Pulmonary artery endothelial cell (primary cell): ENCODE results near the gene GPHA2. TPM values are rescaled to one million over a fixed set of nuclear protein-coding genes. Genes with fewer than 3 reads are reported as not detected.

ENCODE experiments used
- DNase-seq: peaks from one replicate; pipeline ENCODE4 v3.0.0-alpha.2; 2011; ENCODE audit warnings: low read depth, low spot score
- total RNA-seq: library from RNA; depleted of rRNA; stranded (reverse); fragments of >200 nt; gene quantifications from 2 replicates; pipeline ENCODE4 v1.2.3, GENCODE V29; 2014

GPHA2 gene
- total RNA-seq, 1 donor from 2014 or later = not detected

GRCh38 chr11:64910451-64911093 lies 25.1 kb downstream of the GPHA2 start:
- no peak for DNase-seq

GRCh38 chr11:64909653-64910343 lies 25.9 kb downstream of the GPHA2 start:
- no peak for DNase-seq

- no peak for DNase-seq
Observed at GRCh38 chr11:64908766-64909165, 26.9 kb downstream of the GPHA2 start.

DNA sequence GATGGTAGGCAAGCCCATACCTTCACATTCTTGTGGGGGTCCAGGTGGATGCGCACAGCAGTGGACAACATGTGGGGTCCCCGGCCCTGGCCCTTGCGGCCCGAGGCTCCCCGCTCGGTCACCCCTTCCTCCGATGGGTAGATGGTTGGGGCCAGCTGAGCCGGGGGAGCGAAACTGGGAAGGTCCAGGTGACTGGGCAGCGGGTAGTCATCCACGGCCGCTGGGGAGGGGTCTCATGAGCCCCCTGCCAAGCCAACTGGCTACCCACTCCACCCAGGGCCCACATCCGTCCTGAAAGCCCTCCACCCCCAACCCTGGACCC lies 29.4 kb downstream of the GPHA2 start:
- no peak for DNase-seq

DNA sequence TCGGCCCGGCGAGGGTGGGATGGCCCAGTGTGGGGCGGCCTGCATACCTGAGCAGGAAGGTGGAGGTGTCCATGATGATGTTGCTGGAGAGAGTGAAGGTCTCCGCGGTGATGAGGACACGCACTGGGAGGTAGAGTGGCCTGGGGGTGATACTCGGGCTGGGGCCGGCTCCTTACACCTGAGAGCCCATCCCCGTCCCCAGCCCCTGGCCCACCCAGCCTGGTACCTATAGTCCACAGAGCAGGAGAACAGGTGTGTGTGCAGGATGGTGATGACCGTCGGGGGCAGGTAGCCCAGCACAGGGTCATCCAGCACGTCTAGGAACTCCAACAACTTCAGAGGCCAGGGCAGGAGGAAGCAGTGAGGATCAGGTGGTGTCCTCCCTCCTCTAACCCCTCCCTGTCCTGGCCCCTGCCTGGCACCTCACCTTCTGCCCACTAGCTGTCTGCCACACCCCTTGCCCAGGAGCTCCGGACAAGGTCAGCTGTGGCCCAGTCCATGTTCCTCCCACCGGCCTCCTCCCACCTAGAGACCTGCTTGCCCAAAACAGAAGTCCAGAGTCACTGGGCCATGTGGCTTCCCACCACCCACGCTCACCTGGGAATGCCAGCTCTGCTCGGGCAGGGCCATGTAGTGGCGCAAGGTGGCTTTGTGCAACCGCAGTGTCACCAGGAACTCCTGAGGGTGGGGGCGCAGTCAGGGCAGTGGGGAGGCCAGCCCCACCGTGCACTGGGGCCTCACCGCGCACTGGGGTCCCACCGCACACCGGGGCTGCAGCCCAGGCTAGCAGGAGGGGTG lies 30.0 kb downstream of the GPHA2 start:
- DNase-seq = no peak

DNA sequence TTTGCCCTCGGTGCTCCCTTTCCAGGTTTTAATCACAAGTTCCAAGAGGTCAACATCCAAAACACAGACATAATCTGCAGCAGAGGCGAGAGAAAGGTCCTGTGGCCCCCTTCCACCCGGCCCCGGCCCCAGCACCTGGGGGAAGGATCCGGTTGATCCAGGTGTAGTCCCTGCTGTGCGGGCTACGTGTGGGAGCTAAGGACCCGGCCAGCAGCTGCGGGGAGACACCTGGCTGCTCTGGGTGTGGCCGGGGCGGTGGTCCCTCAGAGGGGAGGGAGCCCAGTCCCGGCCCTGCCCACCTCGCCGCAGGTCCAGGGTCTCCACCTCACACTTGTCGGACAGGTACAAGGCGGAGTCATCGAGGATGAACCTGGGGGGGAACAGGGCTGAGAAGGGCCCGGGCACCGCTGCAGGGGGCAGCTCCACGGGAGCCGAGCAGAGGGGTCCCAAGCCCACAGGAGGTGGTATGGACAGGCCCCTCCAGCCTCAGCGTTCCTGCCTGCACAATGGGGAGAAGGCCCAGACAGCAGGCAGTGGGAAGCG lies 32.3 kb downstream of the GPHA2 start:
- no peak for DNase-seq

GRCh38 chr11:64902102-64902900 lies 33.4 kb downstream of the GPHA2 start:
- DNase-seq = no peak

- no peak for DNase-seq
Observed at GRCh38 chr11:64900774-64901173, 34.9 kb downstream of the GPHA2 start.

- DNase-seq = no peak
Observed at GRCh38 chr11:64900263-64900678, 35.4 kb downstream of the GPHA2 start.

DNA sequence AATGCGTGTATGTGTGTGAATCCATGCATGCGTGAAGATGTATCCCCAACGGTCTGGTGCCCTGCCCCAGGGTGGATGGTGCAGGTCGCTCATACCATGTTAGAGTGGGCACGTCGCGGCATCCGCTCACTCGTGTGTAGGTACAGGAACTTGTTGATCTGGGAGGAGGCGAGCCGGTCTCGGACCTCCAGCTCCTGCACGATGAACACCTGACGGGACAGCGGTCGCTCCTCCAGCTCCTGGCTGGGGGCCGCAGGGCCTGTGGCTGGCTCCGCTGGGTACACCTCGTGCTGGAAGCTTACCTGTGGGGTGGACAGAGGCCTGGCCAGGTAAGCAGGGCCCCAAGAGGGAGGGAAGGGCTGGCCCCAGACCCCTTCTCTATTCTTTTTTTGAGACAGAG lies 37.2 kb downstream of the GPHA2 start:
- DNase-seq = no peak

DNA sequence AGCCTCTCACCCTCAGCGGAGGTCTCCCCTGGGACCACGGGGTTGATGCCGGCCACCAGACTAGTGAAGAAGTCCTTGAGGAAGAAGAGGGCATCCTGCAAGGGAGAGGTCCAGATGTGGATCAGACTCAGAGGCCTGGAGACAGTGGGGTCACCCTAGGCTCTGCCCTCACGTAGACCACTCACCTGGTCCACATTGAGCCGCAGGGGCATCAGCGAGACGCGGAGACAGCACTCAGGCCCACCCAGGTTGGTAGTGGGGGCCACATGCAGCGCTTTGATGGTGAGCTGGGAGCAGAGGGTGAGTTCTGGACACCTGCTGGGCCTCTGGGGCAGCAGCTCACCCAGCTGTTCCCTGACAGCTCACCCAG lies 37.6 kb downstream of the GPHA2 start:
- no peak for DNase-seq

- DNase-seq = no peak
Observed at GRCh38 chr11:64897381-64898075, 38.2 kb downstream of the GPHA2 start.

DNA sequence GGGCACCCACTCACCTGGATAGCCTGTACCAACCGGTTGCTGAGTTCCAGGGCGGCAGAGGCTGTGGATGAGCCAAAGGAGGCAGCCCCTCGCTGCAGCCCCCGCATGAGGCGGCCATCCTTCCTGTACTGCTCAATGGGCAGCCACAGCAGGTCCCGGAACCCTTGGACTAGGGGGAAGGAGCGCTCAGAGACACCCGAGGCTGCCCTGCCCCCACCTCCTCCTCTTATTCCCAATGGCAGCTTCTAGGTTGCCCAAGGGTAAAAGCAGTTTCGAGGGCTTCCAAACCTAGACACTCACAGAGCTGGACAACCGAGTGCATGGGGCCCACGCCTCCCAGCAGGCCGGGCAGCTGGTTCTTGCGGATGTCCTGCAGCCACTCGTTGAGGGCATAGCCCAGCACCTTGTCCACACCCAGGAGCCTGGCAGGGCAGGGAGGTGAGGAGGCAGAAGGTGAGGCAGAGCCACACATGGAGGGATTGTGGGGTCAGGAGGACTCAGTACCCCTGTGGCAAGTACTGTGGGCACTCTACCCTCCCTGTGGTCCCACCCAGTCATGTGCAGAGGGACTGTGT lies 39.2 kb downstream of the GPHA2 start:
- DNase-seq = no peak

GRCh38 chr11:64894812-64895452 lies 40.8 kb downstream of the GPHA2 start:
- DNase-seq = no peak

- no peak for DNase-seq
Observed at GRCh38 chr11:64894070-64894811, 41.5 kb downstream of the GPHA2 start.

GRCh38 chr11:64893194-64894069 lies 42.3 kb downstream of the GPHA2 start:
- no peak for DNase-seq

- DNase-seq = no peak
Observed at GRCh38 chr11:64892838-64893193, 42.9 kb downstream of the GPHA2 start.

GRCh38 chr11:64892411-64892831 lies 43.3 kb downstream of the GPHA2 start:
- no peak for DNase-seq
